Keratinocyte (primary cell): Measurements from ENCODE around the gene CCZ1. TPM values are rescaled to one million over a fixed set of nuclear protein-coding genes. Genes with fewer than 3 reads are reported as not detected.

ENCODE experiments used
- DNase-seq: peaks from one replicate; pipeline ENCODE4 v3.0.0-alpha.2; 2011; ENCODE audit warnings: low read depth, missing footprints, low spot score
- FAIRE-seq: peaks from 2 replicates; lab custom pipeline; 2011; peaks lifted over from hg19 to GRCh38; lab: Jason Lieb, UNC
- H2AFZ ChIP-seq: 2 replicates; pipeline ENCODE4 v1.6.0; 2012; ENCODE audit warnings: low read length, control low read depth, inconsistent platforms; ENCODE audit not compliant: control insufficient read depth
- H3K27ac ChIP-seq: 2 replicates; pipeline ENCODE4 v1.5.1; 2011; ENCODE audit warnings: low read length; ENCODE audit not compliant: control insufficient read depth, insufficient read depth
- H3K27me3 ChIP-seq: 3 replicates; pipeline ENCODE4 v1.6.0; 2011; ENCODE audit warnings: low read length; ENCODE audit not compliant: control insufficient read depth, insufficient read depth; ENCODE audit errors: extremely low read depth
- H3K36me3 ChIP-seq, 2 experiments: 2 replicates in 1 of 2; 3 replicates in 1 of 2; pipeline ENCODE4 v1.5.1; 2011; ENCODE audit warnings: low read length in 2 of 2, mild to moderate bottlenecking in 1 of 2; ENCODE audit not compliant: control insufficient read depth in 2 of 2, insufficient read depth in 2 of 2; ENCODE audit errors: extremely low read depth in 1 of 2
- H3K4me1 ChIP-seq: 3 replicates; pipeline ENCODE4 v1.5.1; 2011; ENCODE audit warnings: low read length; ENCODE audit not compliant: control insufficient read depth, insufficient read depth; ENCODE audit errors: extremely low read depth
- H3K4me2 ChIP-seq: 3 replicates; pipeline ENCODE4 v1.6.0; 2011; ENCODE audit warnings: low read depth, low read length; ENCODE audit not compliant: control insufficient read depth, insufficient read depth; ENCODE audit errors: extremely low read depth
- H3K4me3 ChIP-seq, 3 experiments: fragments of 200-600 bp in 1 of 3; sonication (generic) in 1 of 3; 2 replicates in 2 of 3; 3 replicates in 1 of 3; pipeline ENCODE4 v1.5.1; 2011 to 2016; ENCODE audit warnings: low read length in 3 of 3, mild to moderate bottlenecking in 3 of 3, control low read depth in 2 of 3, inconsistent platforms in 1 of 3, low read depth in 1 of 3, mixed read lengths in 1 of 3, mixed run types in 1 of 3, moderate library complexity in 1 of 3; ENCODE audit not compliant: control insufficient read depth in 2 of 3, insufficient read depth in 2 of 3; ENCODE audit errors: extremely low read depth in 1 of 3
- H3K79me2 ChIP-seq: 2 replicates; pipeline ENCODE4 v1.6.0; 2012; ENCODE audit warnings: low read length; ENCODE audit not compliant: control insufficient read depth, insufficient read depth
- H3K9ac ChIP-seq: 3 replicates; pipeline ENCODE4 v1.6.0; 2011; ENCODE audit warnings: low read length; ENCODE audit not compliant: control insufficient read depth, insufficient read depth; ENCODE audit errors: extremely low read depth
- H3K9me1 ChIP-seq: 3 replicates; pipeline ENCODE4 v1.6.0; 2011; ENCODE audit warnings: low read length; ENCODE audit not compliant: control insufficient read depth, insufficient read depth; ENCODE audit errors: extremely low read depth
- H3K9me3 ChIP-seq: 2 replicates; pipeline ENCODE4 v1.5.1; 2012; ENCODE audit warnings: low read depth, low read length; ENCODE audit not compliant: control insufficient read depth
- H4K20me1 ChIP-seq: 3 replicates; pipeline ENCODE4 v1.6.0; 2011; ENCODE audit warnings: low read length; ENCODE audit not compliant: control insufficient read depth, insufficient read depth; ENCODE audit errors: extremely low read depth
- EZH2 ChIP-seq: IDR thresholded peaks from one replicate; pipeline ENCODE4 v1.6.1; 2012; ENCODE audit warnings: inconsistent platforms, mild to moderate bottlenecking, low read length, moderate library complexity
- dilution Hi-C: fragments of 300-500 bp; cut with MboI; formaldehyde crosslinking; loops from one replicate; pipeline ENCODE4 v1.7.0; 2020; ENCODE audit warnings: low sequenced_read_pairs; ENCODE audit not compliant: extremely low pct_ligation_motif_present
- polyA plus RNA-seq, 5 experiments: library from polyadenylated mRNA; depleted of rRNA in 3 of 5; stranded (reverse) in 3 of 5; stranded (forward) in 1 of 5; unstranded in 1 of 5; fragments of >200 nt; gene quantifications; 1 replicate in 1 of 5; 2 replicates in 3 of 5; 3 replicates in 1 of 5; pipeline versions ENCODE4 v1.2.1 to v1.2.3, GENCODE V29; 2011 to 2012; ENCODE audit warnings: missing spikeins in 2 of 5, low read depth in 1 of 5, low replicate concordance in 1 of 5
- TF ChIP-seq, protein P1 (sequence below), 3 experiments: IDR thresholded peaks in 1 of 3; conservative IDR thresholded peaks in 1 of 3; optimal IDR thresholded peaks in 1 of 3; 2 replicates in 2 of 3; 3 replicates in 1 of 3; pipeline versions ENCODE3 to v1.5.1; 2011; ENCODE audit warnings: low read length in 3 of 3, mild to moderate bottlenecking in 3 of 3, moderate library complexity in 2 of 3, control low read depth in 1 of 3, inconsistent platforms in 1 of 3; ENCODE audit not compliant: insufficient read depth in 2 of 3; ENCODE audit errors: extremely low read depth in 1 of 3

CCZ1 gene
- polyA plus RNA-seq, 1 donor (not counting 4 experiments of a cell fraction or from before 2014, with no cell fraction given) = 110 TPM

DNA sequence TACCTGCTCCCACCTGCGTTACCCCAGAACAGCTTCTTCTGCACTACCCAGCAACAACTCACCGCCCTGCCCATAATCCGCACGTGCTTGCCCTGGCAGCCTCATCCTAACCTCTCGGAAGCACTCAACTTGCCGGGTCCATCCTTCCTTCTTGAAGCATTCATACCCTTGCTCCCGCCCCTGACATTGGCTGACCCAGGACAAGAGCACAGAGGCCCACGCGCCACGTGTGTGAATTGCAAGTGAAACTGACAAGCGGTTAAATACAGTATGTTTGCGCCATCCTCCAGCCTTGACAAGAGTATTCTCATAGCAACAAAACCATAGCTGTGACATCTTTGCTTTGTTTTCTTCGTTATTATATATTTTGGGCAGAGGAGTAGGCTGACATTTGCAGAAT, 28.8 kb upstream of the CCZ1 start:
- DNase-seq (no peak), FAIRE-seq (no peak)
- TF ChIP-seq, protein P1, sequence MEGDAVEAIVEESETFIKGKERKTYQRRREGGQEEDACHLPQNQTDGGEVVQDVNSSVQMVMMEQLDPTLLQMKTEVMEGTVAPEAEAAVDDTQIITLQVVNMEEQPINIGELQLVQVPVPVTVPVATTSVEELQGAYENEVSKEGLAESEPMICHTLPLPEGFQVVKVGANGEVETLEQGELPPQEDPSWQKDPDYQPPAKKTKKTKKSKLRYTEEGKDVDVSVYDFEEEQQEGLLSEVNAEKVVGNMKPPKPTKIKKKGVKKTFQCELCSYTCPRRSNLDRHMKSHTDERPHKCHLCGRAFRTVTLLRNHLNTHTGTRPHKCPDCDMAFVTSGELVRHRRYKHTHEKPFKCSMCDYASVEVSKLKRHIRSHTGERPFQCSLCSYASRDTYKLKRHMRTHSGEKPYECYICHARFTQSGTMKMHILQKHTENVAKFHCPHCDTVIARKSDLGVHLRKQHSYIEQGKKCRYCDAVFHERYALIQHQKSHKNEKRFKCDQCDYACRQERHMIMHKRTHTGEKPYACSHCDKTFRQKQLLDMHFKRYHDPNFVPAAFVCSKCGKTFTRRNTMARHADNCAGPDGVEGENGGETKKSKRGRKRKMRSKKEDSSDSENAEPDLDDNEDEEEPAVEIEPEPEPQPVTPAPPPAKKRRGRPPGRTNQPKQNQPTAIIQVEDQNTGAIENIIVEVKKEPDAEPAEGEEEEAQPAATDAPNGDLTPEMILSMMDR (optimal IDR thresholded peaks at IDR 0.05 in 1 of 3, IDR thresholded peaks at IDR 0.05 in 1 of 3, conservative IDR thresholded peaks at IDR 0.05 in 1 of 3; ENCODE audit: extremely low read depth in 1 of 3, insufficient read depth in 2 of 3, low read length in 3 of 3) = no peak
- no peak for TF ChIP-seq EZH2
- Histone ChIP-seq H3K9ac (no peak overlapping the region), H3K4me1 (no peaks in the 10 kb centered on the region), H3K79me2 (no peaks in the 10 kb centered on the region), H4K20me1 (no peaks in the 10 kb centered on the region), H3K9me1 (no peaks in the 10 kb centered on the region), H3K36me3 (no peaks in the 10 kb centered on the region), H3K4me3 (no peak overlapping the region), H3K27ac (no peak overlapping the region), H3K27me3 (no peaks in the 10 kb centered on the region), H2AFZ (no peak overlapping the region), H3K4me2 (no peak overlapping the region), H3K9me3 (no peaks in the 10 kb centered on the region)
- dilution Hi-C loops = no loop called here

DNA sequence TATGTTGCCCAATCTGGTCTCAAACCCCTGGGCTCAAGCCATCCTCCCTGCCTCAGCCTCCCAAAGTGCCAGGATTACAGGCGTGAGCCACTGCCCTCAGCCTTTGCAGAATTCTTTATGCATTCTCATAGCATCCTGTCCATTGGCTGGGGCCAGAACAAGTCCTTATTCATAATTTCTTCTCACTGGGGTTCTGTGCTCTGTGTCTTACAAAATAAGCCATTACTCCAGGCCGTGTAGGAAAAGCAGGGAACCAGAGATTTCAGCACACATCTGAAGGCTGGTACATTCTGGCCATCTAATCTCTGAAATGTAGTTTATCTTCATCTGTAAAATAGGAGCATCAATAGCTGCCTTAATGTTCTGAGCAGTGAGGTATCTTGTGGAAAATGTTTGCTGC, 28.2 kb upstream of the CCZ1 start:
- Histone ChIP-seq H3K9me3 (no peaks in the 10 kb centered on the region), H3K4me3 (no peak overlapping the region), H2AFZ (no peak overlapping the region), H3K4me1 (no peaks in the 10 kb centered on the region), H3K9ac (no peak overlapping the region), H3K9me1 (no peaks in the 10 kb centered on the region), H3K4me2 (no peak overlapping the region), H3K36me3 (no peaks in the 10 kb centered on the region), H3K79me2 (no peaks in the 10 kb centered on the region), H3K27ac (no peak overlapping the region), H3K27me3 (no peaks in the 10 kb centered on the region), H4K20me1 (no peaks in the 10 kb centered on the region)
- dilution Hi-C loops = no loop called here
- DNase-seq = no peak
- TF ChIP-seq, protein P1 (optimal IDR thresholded peaks at IDR 0.05 in 1 of 3, IDR thresholded peaks at IDR 0.05 in 1 of 3, conservative IDR thresholded peaks at IDR 0.05 in 1 of 3; ENCODE audit: extremely low read depth in 1 of 3, insufficient read depth in 2 of 3, low read length in 3 of 3) = no peak
- TF ChIP-seq EZH2 = no peak
- FAIRE-seq = no peak
